Neural cell (in vitro differentiated cells): ENCODE measurements around the gene SP110.

Source experiments
- CTCF ChIP-seq: fragments of 450-650 bp; IDR thresholded peaks from 2 replicates; pipeline ENCODE4 v1.5.1; 2014; ENCODE audit warnings: antibody characterized with exemption, mild to moderate bottlenecking, moderate library complexity; ENCODE audit not compliant: poor library complexity, severe bottlenecking
- RAD21 ChIP-seq: fragments of 450-650 bp; conservative IDR thresholded peaks from 2 replicates; pipeline ENCODE4 v1.6.1; 2014; ENCODE audit warnings: antibody characterized with exemption, mild to moderate bottlenecking, moderate library complexity

- TF ChIP-seq CTCF (no peak), RAD21 (no peak)
Measured at GRCh38 chr2:230254152-230254881, 34.5 kb upstream of the SP110 start.
